ENCODE results near the gene DNAL4. TPM values are rescaled to one million over a fixed set of nuclear protein-coding genes. Genes with fewer than 3 reads are reported as not detected.

The DNAL4 gene
- total RNA-seq, 1 donor from 2014 or later, result 21.3 TPM

DNA sequence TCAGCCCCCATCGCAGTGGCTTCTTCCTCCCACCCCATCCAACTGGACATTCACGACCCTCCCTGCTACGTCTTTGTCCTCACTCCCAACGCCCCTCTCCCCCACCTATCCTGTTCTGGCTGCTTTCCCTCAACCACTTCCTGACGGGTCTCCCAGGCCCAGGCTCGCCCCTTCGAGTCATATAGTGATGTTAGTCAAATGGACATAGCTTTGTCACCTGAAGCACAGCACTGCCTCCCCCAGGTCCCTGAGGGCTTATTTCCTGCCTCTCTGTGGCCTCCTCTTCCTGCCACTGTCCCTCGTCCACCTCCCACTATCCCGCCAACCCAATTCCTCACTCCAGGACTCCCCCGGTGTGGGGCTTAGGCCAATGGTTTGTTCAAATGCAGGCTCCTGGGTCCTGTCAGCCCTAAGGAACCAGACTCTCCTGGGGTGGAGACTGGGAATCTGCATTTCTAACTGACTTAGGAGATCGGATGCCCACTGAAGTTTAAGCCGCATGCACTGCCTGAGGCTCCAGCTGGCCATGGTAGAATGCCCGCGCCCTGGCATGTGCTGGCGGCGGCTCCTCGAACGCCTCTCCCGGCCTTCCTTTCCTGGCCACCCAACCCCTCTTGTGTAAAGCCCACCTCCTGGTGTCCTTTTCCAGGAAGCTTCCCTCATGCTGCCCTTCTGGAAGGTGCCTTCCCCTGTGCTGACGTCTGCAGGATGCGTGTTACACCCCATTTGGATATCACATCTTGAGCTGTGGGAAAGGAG is 56.5 kb downstream of the DNAL4 start:
- peaks cover 100% of the 10 kb centered on the region for H3K36me3 ChIP-seq
- peaks cover 31% of the 10 kb centered on the region for H3K4me1 ChIP-seq
- no peaks in the 10 kb centered on the region for H3K9me3 ChIP-seq
- no peaks in the 10 kb centered on the region for H3K27me3 ChIP-seq (ENCODE audit: low read depth)
- no peak for ATAC-seq
- intact Hi-C loops (cut with DNase I), result no loop called here
- H3K27ac ChIP-seq, result no peak overlapping the region
- TF ChIP-seq, protein P1, sequence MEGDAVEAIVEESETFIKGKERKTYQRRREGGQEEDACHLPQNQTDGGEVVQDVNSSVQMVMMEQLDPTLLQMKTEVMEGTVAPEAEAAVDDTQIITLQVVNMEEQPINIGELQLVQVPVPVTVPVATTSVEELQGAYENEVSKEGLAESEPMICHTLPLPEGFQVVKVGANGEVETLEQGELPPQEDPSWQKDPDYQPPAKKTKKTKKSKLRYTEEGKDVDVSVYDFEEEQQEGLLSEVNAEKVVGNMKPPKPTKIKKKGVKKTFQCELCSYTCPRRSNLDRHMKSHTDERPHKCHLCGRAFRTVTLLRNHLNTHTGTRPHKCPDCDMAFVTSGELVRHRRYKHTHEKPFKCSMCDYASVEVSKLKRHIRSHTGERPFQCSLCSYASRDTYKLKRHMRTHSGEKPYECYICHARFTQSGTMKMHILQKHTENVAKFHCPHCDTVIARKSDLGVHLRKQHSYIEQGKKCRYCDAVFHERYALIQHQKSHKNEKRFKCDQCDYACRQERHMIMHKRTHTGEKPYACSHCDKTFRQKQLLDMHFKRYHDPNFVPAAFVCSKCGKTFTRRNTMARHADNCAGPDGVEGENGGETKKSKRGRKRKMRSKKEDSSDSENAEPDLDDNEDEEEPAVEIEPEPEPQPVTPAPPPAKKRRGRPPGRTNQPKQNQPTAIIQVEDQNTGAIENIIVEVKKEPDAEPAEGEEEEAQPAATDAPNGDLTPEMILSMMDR (IDR thresholded peaks at IDR 0.05), result no peak
- H3K4me3 ChIP-seq, result no peak overlapping the region
- peak; percentile 32 for DNase-seq

DNA sequence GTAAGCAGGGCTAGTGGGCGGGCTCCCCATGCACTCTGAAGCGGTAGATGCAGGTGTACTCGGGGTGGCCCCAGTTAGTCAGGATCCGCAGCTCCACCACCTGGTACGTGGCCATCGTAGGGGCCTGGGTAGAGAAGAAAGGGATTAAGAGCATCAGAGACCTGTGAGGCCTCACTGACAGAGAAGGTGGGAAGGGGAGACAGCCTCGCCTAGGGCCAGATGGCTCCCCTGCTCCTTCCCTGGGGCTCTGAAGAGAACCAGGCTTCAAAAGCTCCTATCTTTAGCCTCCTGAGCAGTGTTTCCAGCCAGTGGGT is 57.7 kb downstream of the DNAL4 start:
- no peaks in the 10 kb centered on the region for H3K9me3 ChIP-seq
- no peak overlapping the region for H3K4me3 ChIP-seq
- peaks cover 31% of the 10 kb centered on the region for H3K4me1 ChIP-seq
- TF ChIP-seq, protein P1 (IDR thresholded peaks at IDR 0.05), result no peak
- intact Hi-C loops (cut with DNase I), result no loop called here
- DNase-seq (no peak), ATAC-seq (no peak)
- H3K27me3 ChIP-seq (ENCODE audit: low read depth), result no peaks in the 10 kb centered on the region
- peak overlapping the region; percentile 6 for H3K27ac ChIP-seq
- peaks cover 100% of the 10 kb centered on the region for H3K36me3 ChIP-seq

DNA sequence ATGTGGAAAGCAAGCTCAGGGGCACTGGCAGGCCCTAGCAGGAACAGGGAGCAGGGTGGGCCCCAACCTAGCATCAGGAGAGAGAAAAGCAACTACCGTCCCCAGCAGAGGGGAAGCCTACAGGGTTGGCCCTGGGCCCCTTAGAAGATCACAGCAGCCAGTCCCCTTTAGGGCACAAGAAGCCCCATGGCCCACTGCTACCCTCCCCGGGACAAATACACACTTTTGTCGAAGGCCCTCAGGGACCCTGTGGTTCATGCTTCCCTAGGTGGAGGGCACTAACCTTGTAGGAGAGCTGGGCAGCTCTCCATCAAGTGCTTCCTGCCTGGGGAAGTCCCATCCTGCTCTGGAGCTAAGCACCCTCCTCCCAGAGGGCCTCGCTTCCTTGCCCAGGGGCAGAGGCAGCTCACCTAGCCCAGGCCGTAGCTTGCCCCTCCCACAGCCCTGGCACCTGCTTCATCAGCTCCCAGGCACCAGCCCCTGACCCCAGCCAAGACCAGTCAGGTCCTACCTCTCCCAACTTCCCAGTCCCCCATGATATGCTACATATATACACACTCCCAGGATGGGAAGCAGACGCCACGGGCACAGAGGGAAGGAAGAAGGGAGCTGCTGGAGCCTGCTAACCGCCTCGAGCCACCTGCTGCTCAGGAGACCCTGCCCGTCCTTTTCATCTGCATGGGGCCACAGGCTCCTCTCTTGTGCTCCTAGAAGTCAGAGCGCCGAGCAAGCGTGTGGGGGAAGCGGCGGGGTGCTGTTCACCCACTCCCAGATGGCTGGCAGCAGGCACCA is 58.3 kb downstream of the DNAL4 start:
- intact Hi-C loops (cut with DNase I), result no loop called here
- H3K27ac ChIP-seq, result peak overlapping the region; percentile 6
- no peaks in the 10 kb centered on the region for H3K9me3 ChIP-seq
- TF ChIP-seq, protein P1 (IDR thresholded peaks at IDR 0.05), result no peak
- DNase-seq (peak; percentile 65), ATAC-seq (peak; percentile 44 to 60)
- peaks cover 31% of the 10 kb centered on the region for H3K4me1 ChIP-seq
- peaks cover 99% of the 10 kb centered on the region for H3K36me3 ChIP-seq
- no peak overlapping the region for H3K4me3 ChIP-seq
- no peaks in the 10 kb centered on the region for H3K27me3 ChIP-seq (ENCODE audit: low read depth)

DNA sequence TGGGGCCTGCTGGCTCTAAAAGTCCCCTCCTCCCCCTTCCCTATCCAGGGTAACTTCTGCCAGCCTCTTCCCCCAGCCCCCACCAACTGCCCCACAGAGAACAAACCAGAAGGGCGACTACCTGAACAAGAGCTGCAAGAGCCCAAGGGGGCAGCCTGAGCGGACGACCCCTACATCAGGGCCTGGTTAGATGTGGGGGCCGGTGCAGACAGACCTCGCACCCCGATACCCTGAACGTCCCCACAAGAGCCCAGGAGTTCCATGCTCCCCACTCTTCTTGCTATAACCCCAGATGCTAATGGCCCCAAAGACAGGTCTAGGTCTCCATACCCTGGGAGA is 58.8 kb downstream of the DNAL4 start:
- Histone ChIP-seq H3K4me1 (peaks cover 31% of the 10 kb centered on the region), H3K9me3 (no peaks in the 10 kb centered on the region), H3K4me3 (no peak overlapping the region), H3K27me3 (ENCODE audit: low read depth) (no peaks in the 10 kb centered on the region), H3K36me3 (peaks cover 99% of the 10 kb centered on the region), H3K27ac (no peak overlapping the region)
- intact Hi-C loops (cut with DNase I), result no loop called here
- DNase-seq, result no peak
- TF ChIP-seq, protein P1 (IDR thresholded peaks at IDR 0.05), result no peak
- no peak for ATAC-seq

DNA sequence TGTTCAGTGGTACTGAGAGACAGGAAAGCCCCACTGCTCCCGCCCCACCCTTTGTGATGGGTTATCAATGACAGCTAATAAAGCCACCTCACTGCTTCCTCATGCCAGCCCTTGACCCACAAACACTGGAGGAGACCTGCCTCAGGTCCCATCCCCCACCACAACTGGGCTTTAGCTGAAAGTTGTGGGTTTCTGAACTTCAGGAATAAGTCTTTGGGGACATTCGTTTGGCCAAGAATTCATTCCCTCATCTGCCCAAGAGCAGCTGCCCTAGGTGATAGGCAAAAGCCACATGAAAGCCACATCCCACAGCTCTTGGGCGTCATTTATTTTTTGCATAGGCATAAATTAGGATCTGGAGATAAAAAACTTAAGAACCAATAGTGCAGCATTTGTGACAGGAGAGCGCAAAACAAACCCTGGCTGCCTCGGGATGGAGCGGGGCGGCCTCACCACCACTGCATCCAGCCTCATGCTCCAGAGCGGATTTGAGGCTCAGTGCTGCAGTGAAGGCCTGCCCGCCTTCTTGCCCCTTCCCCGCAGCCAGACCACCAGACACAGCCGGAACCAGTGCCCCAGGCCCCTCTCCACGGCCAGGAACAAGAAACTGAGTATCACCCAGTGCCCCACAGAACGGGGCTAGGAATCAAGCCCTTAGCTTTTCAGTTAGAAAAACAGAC is 59.4 kb downstream of the DNAL4 start:
- Histone ChIP-seq H3K36me3 (peaks cover 99% of the 10 kb centered on the region), H3K27ac (peak overlapping the region; percentile 46), H3K27me3 (ENCODE audit: low read depth) (no peaks in the 10 kb centered on the region), H3K4me1 (peaks cover 31% of the 10 kb centered on the region), H3K9me3 (no peaks in the 10 kb centered on the region), H3K4me3 (no peak overlapping the region)
- TF ChIP-seq, protein P1 (IDR thresholded peaks at IDR 0.05), result no peak
- intact Hi-C loops (cut with DNase I), result no loop called here
- ATAC-seq, result no peak
- no peak for DNase-seq
